ENCODE data around the gene C19orf73.
A peak's percentile ranks its signal among the peaks of the same experiment; 100 is the strongest.

Gene C19orf73

DNA sequence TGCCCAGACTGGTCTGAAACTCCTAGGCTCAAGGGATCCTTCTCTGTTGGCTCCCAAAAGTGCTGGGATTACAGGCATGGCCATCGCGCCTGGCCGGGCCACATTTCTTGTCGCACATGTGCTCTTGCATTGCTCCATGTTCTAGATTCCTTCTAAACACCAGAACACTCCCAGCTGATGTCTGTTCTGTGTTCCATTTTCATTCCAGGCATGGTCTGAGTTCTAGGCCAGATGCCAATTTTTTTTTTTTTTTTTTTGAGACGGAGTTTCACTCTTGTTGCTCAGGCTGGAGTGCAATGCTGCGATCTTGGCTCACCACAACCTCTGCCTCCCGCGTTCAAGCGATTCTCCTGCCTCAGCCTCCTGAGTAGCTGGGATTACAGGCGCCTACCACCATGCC is 2.9 kb upstream of the C19orf73 start:
- DNase-seq: peak in 1 of 14 donors; percentile 31

GRCh38 chr19:49120868-49121267 is 1.9 kb upstream of the C19orf73 start:
- no peak for DNase-seq

DNA sequence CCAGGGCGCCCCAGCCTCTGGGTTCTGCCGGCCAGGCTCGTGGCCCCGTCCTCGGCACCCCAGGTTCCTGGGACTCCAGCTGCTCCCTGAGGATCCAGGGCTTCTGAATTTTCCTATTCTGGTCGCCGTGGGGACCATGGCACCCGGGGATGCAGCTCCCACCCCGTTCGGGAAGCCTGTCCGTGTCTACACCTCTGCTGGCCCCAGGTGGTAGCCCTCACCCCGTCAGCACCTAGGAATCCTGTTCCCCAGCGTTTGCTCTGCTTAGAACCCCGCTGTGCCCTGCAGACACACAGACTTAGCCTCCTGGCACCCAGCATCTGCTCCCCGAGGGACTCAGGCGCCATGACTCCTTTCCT is 1.4 kb upstream of the C19orf73 start:
- DNase-seq: no peak

DNA sequence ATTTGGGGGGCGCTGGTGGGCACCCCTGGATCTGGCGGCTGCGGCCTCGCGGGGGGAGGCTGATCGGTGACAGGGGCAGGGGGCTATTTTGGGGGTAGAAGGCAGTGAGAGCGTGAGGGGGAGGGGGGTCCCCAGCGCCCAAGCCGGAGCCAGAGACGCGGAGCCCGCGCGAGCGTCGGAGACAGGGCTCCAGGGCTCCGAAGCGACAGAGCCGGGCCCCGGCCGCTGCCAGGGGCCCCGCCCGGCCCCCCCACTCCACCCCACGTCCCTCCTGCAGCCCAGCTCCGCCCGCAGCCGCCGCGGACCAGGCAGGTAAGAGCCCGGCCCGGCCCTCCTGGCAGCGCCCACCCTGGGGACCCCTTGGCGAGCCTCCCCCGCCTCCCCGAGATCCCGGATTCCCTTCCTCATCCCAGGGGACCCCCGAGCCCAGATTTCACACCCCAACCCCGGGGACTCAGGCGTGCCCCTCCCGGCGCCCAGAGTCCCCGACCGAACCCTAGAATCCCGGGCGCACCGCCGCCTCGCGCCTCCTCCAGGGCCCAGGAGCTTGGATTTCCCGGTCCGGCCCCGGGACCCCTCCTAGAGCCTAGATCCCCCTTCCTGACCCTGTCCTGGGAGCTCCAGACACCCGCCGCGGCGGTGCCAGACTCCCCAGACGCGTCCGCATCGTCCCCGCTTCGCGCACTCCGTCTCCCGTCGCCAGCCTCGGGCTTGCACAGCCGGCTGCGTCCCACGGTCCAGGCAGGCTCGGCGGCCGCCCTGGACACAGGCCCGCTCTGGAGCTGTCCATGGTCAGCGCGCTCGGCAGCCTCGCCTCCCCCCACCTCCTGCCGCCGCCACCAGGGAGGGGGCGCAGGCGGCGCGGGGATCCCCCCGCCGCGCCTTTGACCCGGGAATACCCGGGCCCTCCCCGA is 725 bp upstream of the C19orf73 start, which contains the start of gene PPFIA3:
PPFIA3 (plus strand) TSS at position 134 of the 914 bp plus-strand sequence. CDS start 8,330 bp downstream, outside the sequence.
- DNase-seq: peak in 9 of 14 donors; percentile 6 to 65 (median 39)

DNA sequence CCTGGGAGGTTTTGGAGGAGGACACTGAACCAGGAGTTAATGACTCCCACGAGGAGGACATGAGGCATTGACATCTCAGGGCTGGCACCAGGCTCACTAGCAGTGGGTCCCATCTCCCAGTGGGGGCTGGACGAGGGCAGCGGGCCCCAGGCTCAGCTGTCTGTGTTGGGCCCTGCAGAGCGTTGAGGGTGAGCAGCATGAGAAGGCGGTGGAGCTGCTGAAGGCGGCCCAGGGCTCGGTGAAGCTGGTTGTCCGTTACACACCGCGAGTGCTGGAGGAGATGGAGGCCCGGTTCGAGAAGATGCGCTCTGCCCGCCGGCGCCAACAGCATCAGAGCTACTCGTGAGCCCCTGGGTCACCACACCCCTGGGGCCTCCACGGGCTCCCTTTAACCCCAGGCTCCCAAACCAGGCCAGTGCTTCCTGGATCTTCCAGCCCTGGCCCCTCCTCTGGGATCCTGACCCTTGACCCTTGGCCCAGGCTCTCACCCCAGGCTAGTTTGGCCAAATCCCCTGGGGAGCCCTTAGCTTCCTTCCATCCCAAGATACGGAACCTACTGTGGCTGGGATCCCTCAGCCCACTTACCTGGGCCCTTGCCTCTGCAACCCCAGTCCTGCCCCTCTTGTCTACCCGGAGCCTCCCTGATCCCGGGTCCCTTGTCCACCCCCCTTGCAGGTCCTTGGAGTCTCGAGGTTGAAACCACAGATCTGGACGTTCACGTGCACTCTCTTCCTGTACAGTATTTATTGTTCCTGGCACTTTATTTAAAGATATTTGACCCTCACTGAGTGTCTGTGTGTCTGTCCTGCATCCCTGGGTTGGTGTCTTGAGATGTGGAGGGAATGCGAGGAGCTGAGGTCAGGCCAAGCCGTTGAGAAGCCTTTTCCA is 1.0 kb downstream of the C19orf73 start:
- DNase-seq: peak in 1 of 14 donors; percentile 34

DNA sequence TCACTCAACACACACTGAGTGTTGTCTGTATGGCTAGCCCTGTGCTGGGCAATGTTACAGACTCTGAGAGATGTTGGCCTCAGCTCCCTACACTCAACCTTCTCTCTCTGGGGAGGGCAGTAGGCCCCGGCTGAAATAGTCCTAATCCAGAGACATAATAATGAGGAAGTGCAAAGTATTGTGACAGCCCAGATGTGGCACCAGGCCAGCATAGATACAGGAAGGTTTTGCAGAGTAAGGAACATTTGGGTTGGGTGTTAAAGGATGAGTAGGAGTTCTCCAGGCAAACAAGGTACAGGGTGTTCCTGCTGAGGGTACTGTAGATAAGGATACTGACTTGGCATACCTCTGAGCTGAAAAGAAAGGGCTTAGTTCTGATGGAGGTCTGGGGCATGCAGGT is 2.4 kb downstream of the C19orf73 start:
- no peak for DNase-seq

- DNase-seq: peak in 13 of 14 donors; percentile 3 to 78 (median 53)
These were observed 4.1 kb downstream of the C19orf73 start for GRCh38 chr19:49114630-49115363.

- peak in 12 of 14 donors; percentile 12 to 77 (median 49) for DNase-seq
These were observed 4.9 kb downstream of the C19orf73 start, which contains the start of gene LIN7B for GRCh38 chr19:49113762-49114629. Gene LIN7B, plus strand, starts transcription at chr19:49114370. Its CDS starts 35 bp downstream, at chr19:49114405.

DNA sequence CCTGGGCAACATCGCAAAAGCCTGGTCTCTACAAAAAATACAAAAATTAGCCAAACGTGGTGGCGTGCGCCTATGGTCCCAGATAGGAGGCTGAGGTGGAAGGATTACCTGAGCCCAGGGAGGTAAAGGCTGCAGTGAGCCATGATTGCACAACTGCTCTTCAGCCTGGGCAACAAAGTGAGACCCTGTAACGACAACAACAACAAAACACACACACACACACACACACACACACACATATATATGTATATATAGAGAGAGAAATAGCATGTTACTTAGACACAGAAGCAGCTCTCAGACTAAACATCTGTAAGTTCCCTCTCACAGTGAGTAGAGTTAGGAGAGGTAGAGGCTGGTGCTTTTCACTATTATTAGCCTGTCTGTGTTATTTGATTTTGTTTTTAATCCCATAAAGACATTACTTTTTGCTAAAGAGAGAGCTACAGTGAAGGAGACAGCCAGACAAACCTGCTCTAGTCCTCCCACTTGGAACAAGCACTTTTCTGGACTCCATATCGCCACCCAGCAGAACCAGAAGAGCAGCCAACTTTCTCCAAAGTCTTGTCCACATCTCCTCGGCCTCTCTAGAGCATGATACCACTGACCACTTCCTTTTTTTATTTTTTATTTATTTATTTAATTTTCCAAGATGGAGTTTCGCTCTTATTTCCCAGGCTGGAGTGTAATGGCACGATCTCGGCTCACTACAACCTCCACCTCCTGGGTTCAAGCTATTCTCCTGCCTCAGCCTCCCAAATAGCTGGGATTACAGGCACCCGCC is 7.5 kb downstream of the C19orf73 start:
- no peak for DNase-seq

DNA sequence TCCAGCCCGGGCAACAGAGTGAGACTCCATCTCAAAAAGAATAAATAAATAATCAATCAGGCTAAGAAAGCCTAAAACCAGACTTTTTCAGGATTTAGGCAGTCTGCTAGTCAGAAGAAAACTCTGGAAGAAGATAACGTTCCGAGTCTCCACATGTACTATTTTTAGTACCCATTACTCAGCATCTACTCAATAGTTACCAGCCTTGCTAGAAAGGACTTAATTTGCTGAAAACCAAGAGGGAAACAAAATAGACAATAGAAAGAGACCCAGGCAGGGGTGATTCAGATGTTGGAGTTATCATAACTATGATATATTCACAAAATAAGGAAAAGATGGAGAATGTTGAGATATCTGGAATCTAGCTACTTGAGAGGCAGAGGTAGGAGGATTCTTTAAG is 8.4 kb downstream of the C19orf73 start:
- no peak for DNase-seq

DNA sequence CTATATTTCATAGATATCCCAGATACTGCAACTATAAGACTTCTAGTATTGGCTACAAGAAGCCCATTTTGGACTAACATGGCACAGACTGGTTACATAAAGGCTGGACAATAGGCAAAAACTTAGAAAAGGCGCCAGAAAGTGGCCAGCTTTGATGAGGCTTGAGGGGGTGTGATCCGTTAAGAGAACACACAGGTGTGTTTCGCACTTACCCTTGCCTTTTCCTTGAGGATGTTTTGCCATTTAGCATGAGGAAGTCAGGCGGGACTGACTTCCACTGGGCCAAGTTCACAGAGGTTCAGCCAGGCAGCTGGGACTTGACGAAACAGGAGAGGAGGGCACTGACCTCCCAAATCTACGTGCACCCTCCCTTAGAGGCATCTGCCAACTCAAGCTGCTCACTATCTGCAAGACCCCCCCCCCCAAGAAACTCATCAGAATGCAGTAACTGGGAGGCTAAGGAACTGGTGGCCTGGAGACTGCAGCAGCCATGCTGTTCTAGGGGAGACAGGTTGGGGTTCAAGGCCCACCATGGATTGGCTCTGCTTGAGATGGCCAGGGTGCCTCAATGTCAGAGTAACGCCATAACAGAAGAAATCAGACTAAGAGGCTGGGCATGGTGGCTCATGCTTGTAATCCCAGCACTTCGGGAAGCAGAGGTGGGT is 9.2 kb downstream of the C19orf73 start:
- no peak for DNase-seq

GRCh38 chr19:49109051-49109450 is 9.9 kb downstream of the C19orf73 start:
- no peak for DNase-seq

GRCh38 chr19:49107625-49108459 is 11.1 kb downstream of the C19orf73 start:
- no peak for DNase-seq

GRCh38 chr19:49106648-49107135 is 12.3 kb downstream of the C19orf73 start:
- peak in 5 of 14 donors; percentile 6 to 48 (median 10) for DNase-seq

- no peak for DNase-seq
These were observed 14.6 kb downstream of the C19orf73 start for GRCh38 chr19:49104229-49104864.

- DNase-seq: no peak
These were observed 15.4 kb downstream of the C19orf73 start for GRCh38 chr19:49103331-49104085.

DNA sequence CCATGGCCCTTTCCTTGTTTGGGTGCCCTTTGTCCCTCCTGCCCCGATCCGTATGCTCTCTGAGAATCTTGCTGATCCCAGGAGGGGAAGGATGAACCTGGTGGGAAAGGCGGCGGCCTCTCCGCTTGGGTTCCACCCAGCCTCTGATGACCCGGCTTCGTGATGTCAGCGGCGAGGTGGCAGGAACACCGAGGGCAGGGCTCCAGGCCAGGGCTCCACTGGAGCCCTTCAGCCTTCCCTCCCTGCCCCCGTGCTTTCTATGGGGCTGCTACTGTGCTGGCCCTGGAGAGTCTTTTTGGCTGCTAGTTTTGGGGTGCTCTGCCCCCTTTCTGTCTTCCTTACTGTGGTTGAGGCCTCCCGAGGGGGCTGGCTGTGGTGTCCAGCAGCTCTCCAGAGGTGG is 16.6 kb downstream of the C19orf73 start:
- DNase-seq: no peak
